Common myeloid progenitor, CD34-positive (primary cell): ENCODE measurements around the gene TRIM41.
"Not testable (repeated sequence)": the region's sequence is repeated elsewhere in the genome, so short reads cannot be mapped to it uniquely, and the experiment has no call there.

Source experiments
- CTCF ChIA-PET: fragments of 350-600 bp; sonication (Branson Sonifier 250); formaldehyde crosslinking; loops from one replicate; lab custom pipeline; 2021; ENCODE audit warnings: antibody characterized with exemption; lab: Charles Lee
- POLR2A ChIA-PET: fragments of 350-600 bp; sonication (Branson Sonifier 250); formaldehyde crosslinking; loops from one replicate; lab custom pipeline; 2021; ENCODE audit warnings: antibody characterized with exemption; lab: Charles Lee
- DNase-seq, 3 donors: peaks; one replicate each; pipeline versions ENCODE4 v3.0.0 to v3.0.0-alpha.2; 2013
- H3K27ac ChIP-seq, 2 experiments: 1 replicate in 1 of 2; 2 replicates in 1 of 2; pipeline ENCODE4 v1.7.0; 2013; ENCODE audit warnings: inconsistent platforms in 2 of 2, low read length in 2 of 2, mild to moderate bottlenecking in 2 of 2, low read depth in 1 of 2, moderate library complexity in 1 of 2; ENCODE audit not compliant: severe bottlenecking in 2 of 2, insufficient read depth in 1 of 2, poor library complexity in 1 of 2
- H3K27me3 ChIP-seq, 5 experiments: replicated peaks in 2 of 5; 1 replicate in 3 of 5; 2 replicates in 2 of 5; pipeline versions ENCODE4 v1.6.1 to v1.7.0; 2013; ENCODE audit warnings: low read length in 4 of 5, mild to moderate bottlenecking in 2 of 5, moderate library complexity in 2 of 5, inconsistent platforms in 1 of 5; ENCODE audit not compliant: insufficient read depth in 5 of 5, control insufficient read depth in 4 of 5
- H3K36me3 ChIP-seq, 4 experiments: 1 replicate in 2 of 4; 2 replicates in 2 of 4; pipeline versions ENCODE4 v1.6.1 to v1.7.0; 2013; ENCODE audit warnings: low read length in 3 of 4, control low read depth in 1 of 4, mild to moderate bottlenecking in 1 of 4; ENCODE audit not compliant: control insufficient read depth in 4 of 4, insufficient read depth in 4 of 4
- H3K4me1 ChIP-seq, 4 experiments: 1 replicate in 3 of 4; 2 replicates in 1 of 4; pipeline versions ENCODE4 v1.6.1 to v1.7.1; 2013; ENCODE audit warnings: low read length in 3 of 4, mild to moderate bottlenecking in 3 of 4, control low read depth in 1 of 4, inconsistent platforms in 1 of 4, moderate library complexity in 1 of 4; ENCODE audit not compliant: control insufficient read depth in 4 of 4, insufficient read depth in 4 of 4; ENCODE audit errors: control extremely low read depth in 1 of 4
- H3K4me3 ChIP-seq, 7 experiments: 1 replicate in 4 of 7; 2 replicates in 3 of 7; pipeline versions ENCODE4 v1.5.1 to v1.7.0; 2013; ENCODE audit warnings: mild to moderate bottlenecking in 7 of 7, low read length in 6 of 7, moderate library complexity in 6 of 7, inconsistent platforms in 2 of 7, low read depth in 2 of 7, control low read depth in 1 of 7; ENCODE audit not compliant: insufficient read depth in 4 of 7, control insufficient read depth in 1 of 7; ENCODE audit errors: extremely low read depth in 1 of 7
- H3K9me3 ChIP-seq, 5 experiments: 1 replicate in 4 of 5; 2 replicates in 1 of 5; pipeline versions ENCODE4 v1.6.1 to v1.7.1; 2013; ENCODE audit warnings: low read length in 4 of 5, mild to moderate bottlenecking in 2 of 5, inconsistent platforms in 1 of 5, low read depth in 1 of 5, moderate library complexity in 1 of 5; ENCODE audit not compliant: control insufficient read depth in 4 of 5, insufficient read depth in 2 of 5; ENCODE audit errors: control extremely low read depth in 1 of 5
- WGBS: methylation state at CpG from one replicate; pipeline ENCODE4 v1.1.5; 2013; ENCODE audit not compliant: insufficient coverage; 5-methylcytosine and 5-hydroxymethylcytosine counted together

TRIM41 gene

DNA sequence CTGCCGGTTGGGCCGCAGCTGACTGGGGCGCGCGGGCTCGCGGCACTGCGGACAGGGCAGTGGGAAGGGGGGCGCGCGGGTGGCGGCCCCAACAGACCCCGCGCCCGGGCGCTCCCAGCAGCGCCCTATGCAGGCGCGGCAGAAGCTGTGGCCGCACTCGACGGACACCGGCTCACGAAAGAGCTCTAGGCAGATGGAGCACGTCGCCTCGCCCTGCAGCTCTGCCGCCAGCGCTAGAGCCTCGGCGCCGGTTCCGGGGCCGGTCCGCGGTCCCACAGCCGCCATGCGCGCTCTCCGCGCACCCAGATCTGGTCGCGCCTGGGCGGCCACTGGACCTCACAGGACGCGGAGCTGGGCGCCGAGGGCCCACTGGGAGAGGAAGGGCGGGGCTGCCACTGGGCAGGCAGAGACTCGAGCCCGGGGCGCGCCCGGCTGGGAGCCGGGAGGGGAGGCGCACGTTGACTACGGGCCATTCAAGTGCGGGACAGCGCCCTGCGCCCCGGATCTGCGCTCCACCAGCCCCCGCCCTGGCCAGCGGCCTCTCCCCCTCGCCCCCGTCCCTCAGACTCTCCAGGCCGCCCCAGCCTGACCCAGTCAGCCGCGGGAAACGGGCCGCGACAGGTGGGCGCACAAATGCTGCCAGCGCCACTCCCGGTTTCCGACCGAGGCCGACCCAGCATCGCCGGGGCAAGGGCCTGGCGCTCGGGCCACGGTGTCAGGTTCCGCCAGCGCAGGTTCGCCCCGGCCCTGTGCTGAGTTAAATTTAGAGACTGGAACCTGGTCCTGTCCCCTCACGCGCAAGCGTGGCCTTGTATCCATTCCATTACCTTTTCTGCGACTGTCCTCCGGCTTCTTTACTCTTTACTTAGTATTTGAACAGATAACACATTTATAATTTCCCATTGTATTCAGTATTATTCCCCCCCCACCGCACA is 18.0 kb upstream of the TRIM41 start, which contains the start of gene TRIM7:
Gene TRIM7, minus strand, starts transcription at position 371 of the 935 bp plus-strand sequence. Its CDS starts 86 bp downstream, at position 285.
- H3K4me1 ChIP-seq, result peaks cover 1 to 41% (median 34%) of the 10 kb centered on the region in 4 experiments
- peaks cover 0 to 49% (median 15%) of the 10 kb centered on the region in 5 experiments for H3K27me3 ChIP-seq
- H3K36me3 ChIP-seq, result no peaks in the 10 kb centered on the region
- under 1% methylated on average over 84 of the region's 94 CpGs for WGBS
- no peak for DNase-seq
- peak within 1 kb of the TSS; percentile 39 to 83 (median 73) for H3K4me3 ChIP-seq
- no peak within 1 kb of the TSS for H3K27ac ChIP-seq
- POLR2A ChIA-PET, result interaction anchor here (0.6 to 2.4 kb wide), 6 partner anchors 13 to 37 kb away, joined by 3 to 10 read pairs (median 4); no protein-coding TSS in a partner anchor
- CTCF ChIA-PET, result interaction anchor here (2.4 to 7.2 kb wide), 2 partner anchors 14 to 20 kb away, joined by 9 to 105 read pairs; no protein-coding TSS in a partner anchor
- H3K9me3 ChIP-seq, result no peaks in the 10 kb centered on the region

DNA sequence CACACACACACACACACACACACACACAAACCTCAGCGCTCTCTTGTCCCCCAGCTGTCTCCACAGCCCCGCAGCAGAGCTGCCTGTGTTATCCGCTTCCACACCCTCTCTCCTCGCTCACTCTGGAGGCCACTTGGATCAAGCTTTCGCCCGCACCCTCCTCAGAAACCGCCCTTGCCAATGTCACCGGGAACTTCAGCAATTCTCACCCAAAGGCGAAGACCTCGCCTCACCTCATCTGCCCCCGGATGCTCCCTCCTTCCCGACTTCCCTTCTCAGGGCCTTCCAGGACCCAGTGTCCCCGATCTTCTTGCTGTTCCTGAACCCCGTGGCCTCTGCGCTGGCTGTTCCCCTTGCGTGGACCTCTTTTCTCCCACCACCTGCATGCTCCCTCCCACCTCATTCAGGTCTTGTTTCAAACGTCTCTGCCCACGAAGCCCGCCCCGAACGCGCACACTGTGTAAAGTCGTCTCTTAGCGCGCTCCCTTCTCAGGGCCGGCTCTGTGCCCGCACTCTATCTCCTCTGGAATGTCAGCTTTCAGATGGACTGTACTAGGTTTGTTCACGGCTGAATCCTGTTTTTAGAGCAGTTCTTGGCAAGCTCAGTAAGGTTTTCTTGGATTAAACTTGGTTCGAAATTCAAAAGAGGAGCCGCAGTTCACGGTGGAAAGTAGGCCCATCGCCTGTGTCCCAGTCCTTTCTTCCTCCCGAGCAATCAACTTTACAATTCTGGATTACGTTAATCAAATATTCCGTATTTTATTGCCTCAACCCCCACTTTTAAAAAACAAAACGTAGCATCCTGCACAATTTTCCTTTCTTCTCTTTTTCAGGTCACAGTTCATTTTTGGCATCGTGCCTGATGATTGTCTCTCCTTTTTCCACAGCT is 17.1 kb upstream of the TRIM41 start:
- peak in 1 of 3 donors; percentile 63 for DNase-seq
- Histone ChIP-seq H3K27me3 (peaks cover 0 to 43% (median 13%) of the 10 kb centered on the region in 5 experiments), H3K36me3 (no peaks in the 10 kb centered on the region), H3K4me3 (peak overlapping the region; percentile 44 to 83 (median 73)), H3K9me3 (no peaks in the 10 kb centered on the region), H3K4me1 (peaks cover 1 to 41% (median 34%) of the 10 kb centered on the region in 4 experiments), H3K27ac (no peak overlapping the region)
- under 1% methylated on average over 36 of the region's 37 CpGs for WGBS
- POLR2A ChIA-PET, result interaction anchor here (0.6 to 3.0 kb wide), 6 partner anchors 11 to 20 kb away, joined by 3 to 16 read pairs (median 6); partner anchors contain the start of gene TRIM41
- CTCF ChIA-PET, result interaction anchor here (1.1 to 7.2 kb wide), 6 partner anchors 9 to 33 kb away, joined by 5 to 105 read pairs (median 7); partner anchors contain the start of gene TRIM41

DNA sequence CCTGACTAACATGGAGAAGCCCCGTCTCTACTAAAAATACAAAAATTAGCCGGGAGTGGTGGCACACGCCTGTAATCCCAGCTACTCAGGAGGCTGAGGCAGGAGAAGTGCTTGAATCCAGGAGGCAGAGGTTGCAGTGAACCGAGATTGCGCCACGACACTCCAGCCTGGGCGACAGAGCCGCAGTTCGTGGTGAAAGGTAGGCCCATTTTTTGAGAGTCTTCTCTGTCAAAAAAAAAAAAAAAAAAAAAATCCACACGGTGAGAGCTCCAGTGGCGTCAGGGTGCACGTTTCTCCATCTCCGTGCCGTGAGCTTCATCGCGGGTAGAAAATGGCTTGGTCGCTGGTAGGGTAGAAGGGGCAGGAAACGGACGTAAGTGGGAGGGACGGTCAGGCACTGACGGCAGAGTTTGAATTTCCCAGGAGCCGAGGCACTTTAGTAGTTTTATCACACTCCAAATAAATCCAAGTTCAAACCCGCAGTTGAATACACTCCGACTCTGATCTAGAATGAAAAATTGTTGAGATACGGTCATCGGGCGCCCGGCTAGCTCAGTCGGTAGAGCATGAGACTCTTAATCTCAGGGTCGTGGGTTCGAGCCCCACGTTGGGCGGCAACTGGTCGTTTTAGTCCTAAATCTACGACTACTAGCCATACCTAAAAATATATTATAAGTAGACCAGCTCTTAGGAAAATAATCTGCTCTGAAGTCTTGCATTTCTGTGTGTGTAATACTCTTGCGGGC is 15.7 kb upstream of the TRIM41 start:
- peak; percentile 86 to 92 (median 91) for DNase-seq
- Histone ChIP-seq H3K4me1 (peaks cover 1 to 41% (median 34%) of the 10 kb centered on the region in 4 experiments), H3K36me3 (no peaks in the 10 kb centered on the region), H3K9me3 (no peaks in the 10 kb centered on the region), H3K27me3 (peaks cover 0 to 34% (median 11%) of the 10 kb centered on the region in 5 experiments), H3K27ac (peak overlapping the region in 1 of 2 experiments; percentile 60), H3K4me3 (peak overlapping the region; percentile 38 to 83 (median 73))
- ChIA-PET POLR2A (interaction anchor here (0.6 to 3.0 kb wide), 5 partner anchors 9 to 19 kb away, joined by 4 to 16 read pairs (median 6); partner anchors contain the start of gene TRIM41), CTCF (interaction anchor here (0.8 to 7.2 kb wide), 6 partner anchors 9 to 44 kb away, joined by 3 to 105 read pairs (median 7); partner anchors contain the start of gene TRIM41)
- WGBS, result 0% methylated on average over 24 of the region's 36 CpGs

DNA sequence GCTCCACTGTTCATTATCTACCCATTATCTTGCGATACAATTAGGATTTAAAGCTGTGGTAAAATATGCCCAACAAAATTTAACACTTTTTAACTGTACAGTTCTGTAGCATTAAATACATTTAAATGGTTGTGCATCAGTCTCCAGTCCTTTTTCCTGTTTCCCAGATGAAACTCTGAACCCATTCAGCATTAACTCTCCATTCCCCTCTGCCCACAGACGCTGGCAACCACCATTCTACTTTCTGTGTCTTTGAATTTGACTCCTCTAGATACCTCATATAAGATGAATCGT is 15.2 kb upstream of the TRIM41 start:
- WGBS, result 70% methylated on average over 2 of the region's 3 CpGs
- CTCF ChIA-PET, result interaction anchor here (0.8 to 7.2 kb wide), 7 partner anchors 9 to 44 kb away, joined by 3 to 105 read pairs (median 7); partner anchors contain the start of gene TRIM41
- Histone ChIP-seq H3K27ac (no peak overlapping the region), H3K4me1 (peaks cover 1 to 41% (median 34%) of the 10 kb centered on the region in 4 experiments), H3K27me3 (peaks cover 0 to 32% (median 10%) of the 10 kb centered on the region in 5 experiments), H3K36me3 (no peaks in the 10 kb centered on the region), H3K9me3 (no peaks in the 10 kb centered on the region), H3K4me3 (peak overlapping the region in 3 of 7 experiments; percentile 65 to 83 (median 74))
- DNase-seq, result no peak
- POLR2A ChIA-PET, result interaction anchor here (1.4 to 3.0 kb wide), 3 partner anchors 9 to 19 kb away, joined by 5 to 16 read pairs (median 8); partner anchors contain the start of gene TRIM41

DNA sequence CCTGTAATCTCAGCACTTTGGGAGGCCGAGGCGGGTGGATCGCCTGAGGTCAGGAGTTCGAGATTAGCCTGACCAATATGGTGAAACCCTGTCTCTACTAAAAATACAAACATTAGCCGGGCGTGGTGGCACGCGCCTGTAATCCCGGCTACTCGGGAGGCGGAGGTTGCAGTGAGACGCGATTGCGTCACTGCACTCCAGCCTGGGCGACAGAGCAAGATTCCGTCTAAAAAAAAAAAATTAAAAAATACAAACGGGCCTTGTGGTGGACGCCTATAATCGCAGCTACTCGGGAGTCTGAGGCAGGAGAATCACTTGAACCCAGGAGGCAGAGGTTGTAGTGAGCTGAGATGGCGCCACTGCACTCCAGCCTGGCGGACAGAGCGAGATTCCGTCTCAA is 14.1 kb upstream of the TRIM41 start:
- H3K4me1 ChIP-seq, result peaks cover 1 to 32% (median 26%) of the 10 kb centered on the region in 4 experiments
- H3K9me3 ChIP-seq, POLR2A ChIA-PET, H3K36me3 ChIP-seq, H3K4me3 ChIP-seq, DNase-seq, H3K27ac ChIP-seq: not testable (repeated sequence)
- CTCF ChIA-PET, result interaction anchor here (0.6 to 7.2 kb wide), 5 partner anchors 11 to 24 kb away, joined by 3 to 105 read pairs (median 3); no protein-coding TSS in a partner anchor
- 88% methylated on average over 20 of the region's 24 CpGs for WGBS
- peaks cover 0 to 21% (median 8%) of the 10 kb centered on the region in 5 experiments for H3K27me3 ChIP-seq

DNA sequence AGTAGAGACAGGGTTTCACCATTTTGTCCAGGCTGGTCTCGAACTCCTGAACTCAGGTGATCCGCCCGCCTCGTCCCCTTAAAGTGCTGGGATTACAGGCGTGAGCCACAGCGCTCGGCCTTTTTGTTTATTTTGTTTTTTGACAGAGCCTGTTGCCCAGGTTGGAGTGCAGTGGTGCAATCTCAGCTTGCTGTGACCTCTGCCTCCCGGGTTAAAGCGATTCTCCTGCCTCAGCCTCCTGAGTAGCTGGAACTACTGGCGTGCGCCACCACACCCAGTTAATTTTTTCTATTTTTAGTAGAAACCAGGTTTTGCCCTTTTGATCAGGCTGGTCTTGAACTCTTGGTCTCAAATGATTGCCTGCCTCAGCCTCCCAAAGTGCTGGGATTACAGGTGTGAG is 12.9 kb upstream of the TRIM41 start:
- H3K9me3 ChIP-seq, POLR2A ChIA-PET, DNase-seq, H3K27me3 ChIP-seq, H3K4me3 ChIP-seq, H3K36me3 ChIP-seq, H3K27ac ChIP-seq: not testable (repeated sequence)
- WGBS, result 93% methylated on average over 11 of the region's 11 CpGs
- peaks cover 1 to 20% (median 15%) of the 10 kb centered on the region in 4 experiments for H3K4me1 ChIP-seq
- CTCF ChIA-PET, result interaction anchor here (1.2 kb wide), 1 partner anchor 17 kb away, joined by 3 read pairs; no protein-coding TSS in a partner anchor
